HuH-7.5 (cell line): Measurements from ENCODE around the gene DCP2.

ENCODE experiments used
- DNase-seq: peaks from one replicate; pipeline ENCODE4 v3.0.0; 2011; ENCODE audit warnings: low spot score

The DCP2 gene

GRCh38 chr5:113047733-113048652, 71.4 kb downstream of the DCP2 start:
- no peak for DNase-seq

GRCh38 chr5:113048931-113049330, 72.3 kb downstream of the DCP2 start:
- DNase-seq = no peak

GRCh38 chr5:113050721-113051382, 74.3 kb downstream of the DCP2 start:
- DNase-seq = no peak

DNA sequence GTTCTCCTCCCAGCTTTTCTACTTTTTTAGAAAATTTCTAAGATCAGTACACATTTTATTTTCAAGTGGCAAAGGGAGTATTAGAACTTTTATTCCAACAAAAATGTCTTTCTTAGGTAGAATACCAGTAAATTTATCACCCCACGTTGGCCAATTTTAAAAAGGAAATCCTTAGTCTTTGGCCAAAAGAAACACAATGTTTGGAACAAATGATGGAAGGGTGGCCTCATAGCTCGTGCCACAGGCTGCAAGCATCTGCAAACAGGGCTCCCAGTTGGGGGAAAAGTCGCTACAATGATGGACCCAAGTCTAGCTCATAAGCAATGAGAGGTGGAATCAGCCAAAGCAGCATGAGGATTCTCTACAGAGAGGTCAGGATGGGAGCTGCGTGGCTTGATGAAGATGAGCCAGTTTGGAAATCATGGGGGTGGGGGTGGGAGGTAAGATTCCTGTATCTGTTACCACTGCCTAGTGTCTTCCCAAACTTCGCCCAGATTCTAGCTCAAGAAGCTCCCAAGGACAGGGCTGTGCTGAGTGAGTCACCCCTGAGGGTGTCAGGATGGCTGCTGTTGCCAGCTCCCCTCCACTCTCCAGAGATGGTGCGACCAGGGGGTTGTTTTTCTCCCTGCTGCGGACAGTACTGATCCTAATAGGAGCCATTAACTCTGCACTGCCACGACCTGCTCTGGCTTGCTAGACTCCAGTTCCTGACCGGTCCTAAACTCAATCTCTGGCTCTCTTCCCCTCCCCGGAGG, 75.6 kb downstream of the DCP2 start:
- no peak for DNase-seq

DNA sequence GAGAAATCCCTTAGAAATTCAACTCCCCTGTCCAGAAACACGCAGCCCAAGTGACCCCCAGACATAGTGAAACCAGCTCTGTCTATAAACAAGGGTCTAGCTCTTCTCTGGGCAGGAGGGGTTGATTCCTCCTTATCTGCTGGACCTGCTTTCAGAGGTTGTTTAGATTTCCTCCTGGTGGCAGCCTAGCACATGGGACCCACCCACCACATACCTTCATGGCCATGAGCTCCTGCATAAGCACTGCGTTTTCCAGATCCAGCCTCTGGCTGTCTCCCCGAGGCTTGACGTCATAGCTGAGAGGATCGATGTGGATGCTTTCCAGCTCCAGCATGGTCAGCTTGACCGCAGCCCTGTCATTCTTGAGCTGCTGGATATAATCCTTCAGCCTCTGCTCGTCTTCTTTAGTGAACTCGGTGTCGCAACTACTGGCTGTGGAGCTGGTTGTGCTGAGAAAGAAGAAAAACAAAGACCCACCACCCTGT, 77.0 kb downstream of the DCP2 start:
- no peak for DNase-seq

DNA sequence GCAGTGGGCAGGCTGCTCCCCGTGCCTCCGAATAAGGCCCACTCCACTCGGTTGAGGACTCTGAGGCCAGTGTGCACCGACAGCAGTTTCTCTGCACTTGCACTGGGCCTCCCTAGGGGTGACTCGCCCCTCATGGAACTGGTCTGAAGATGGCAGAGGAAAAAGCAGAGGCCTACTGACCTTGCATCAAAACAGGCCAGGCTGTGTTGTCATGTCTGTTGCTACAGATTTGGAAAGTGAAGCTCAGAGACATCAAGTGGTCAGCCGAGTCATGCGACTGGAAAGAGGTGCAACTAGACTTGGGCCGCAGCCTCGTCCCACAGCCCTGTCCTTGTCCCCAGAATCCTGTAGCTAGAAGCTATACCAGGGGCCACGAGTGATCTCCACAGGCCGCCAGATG, 78.3 kb downstream of the DCP2 start:
- no peak for DNase-seq

DNA sequence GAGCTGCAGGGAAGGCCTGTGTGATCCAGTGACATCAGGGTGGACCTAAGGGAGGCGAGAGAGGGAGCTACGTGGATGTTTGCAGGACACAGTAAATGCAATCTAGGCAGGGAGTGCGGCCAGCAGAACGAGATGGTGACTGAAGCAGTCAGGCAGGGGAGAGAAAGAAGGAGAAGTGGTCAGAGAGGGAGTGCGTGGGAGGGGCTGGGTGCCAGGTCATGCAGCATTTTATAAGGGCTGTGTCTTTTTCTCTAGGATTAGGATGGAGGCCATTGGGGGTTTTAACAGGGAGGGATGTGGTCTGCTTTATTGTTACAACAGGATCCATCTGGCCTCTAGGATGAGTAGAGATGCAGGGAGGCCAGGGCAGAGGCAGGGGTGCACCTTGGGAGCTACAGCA, 80.4 kb downstream of the DCP2 start:
- DNase-seq = no peak

DNA sequence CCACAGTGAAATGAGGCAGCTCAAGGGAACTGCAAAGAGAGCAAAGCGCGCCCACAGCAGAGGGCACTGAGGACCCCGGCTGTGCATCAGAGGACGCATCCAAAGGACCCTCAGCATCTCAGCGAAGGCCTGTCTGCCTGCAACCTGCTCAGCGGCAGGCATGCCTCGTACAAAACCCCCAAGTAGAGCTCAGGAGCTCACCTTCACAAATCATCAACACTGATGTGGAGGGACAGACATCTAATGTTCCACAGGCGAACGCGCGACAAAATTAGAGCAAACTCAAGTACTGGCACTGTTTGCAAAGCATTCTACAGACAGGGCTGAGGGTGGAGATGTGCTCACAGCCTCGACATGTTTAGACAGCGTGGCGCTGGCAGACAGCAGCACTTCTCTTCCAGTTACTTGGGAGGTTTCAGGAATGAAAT, 81.0 kb downstream of the DCP2 start:
- DNase-seq = no peak

DNA sequence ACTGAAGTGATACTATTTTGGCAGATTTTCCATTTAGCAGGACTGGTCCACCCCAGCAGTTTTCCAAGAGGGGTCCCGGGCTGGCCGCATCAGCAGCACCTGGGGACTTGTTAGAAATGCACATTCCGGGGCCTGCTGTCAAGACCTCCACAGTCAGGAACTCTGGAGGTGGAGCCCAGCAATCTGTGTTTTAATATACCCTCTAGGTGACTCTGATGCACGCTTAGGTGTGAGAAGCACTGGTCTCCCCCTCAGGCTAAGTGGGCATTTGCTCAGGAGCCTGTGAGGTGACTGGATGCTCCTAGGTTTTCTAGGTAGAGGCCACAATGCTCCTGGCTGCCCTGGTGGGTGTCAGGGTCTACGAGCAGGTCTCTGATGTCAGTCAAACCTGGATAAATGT, 81.7 kb downstream of the DCP2 start:
- no peak for DNase-seq

DNA sequence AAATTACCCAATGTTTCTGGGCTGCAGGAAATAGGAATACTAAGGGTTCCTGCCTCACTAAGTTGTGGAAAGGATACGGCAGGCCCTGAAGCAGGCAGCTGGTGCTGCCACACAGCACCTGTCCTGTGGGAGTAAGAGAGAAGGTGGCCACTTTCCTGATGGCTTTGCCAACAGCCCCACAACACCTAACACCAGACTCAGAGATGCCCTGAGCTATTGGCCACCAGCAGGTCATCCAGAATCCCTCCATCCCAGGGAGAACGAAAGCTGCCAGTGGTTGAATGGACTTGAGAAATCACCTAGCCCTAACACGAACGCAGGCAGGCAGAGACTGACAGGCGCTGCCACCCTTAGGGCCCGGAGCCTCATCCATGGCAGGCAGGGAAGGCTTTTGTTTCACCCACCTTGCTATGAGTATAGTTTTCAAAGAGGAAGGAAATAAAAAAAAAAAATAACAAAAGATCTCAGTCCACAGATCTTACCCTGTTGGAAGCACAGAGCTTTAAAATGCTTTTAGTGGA, 82.2 kb downstream of the DCP2 start:
- DNase-seq = no peak

GRCh38 chr5:113059232-113060040, 82.8 kb downstream of the DCP2 start:
- no peak for DNase-seq

GRCh38 chr5:113060408-113061025, 83.9 kb downstream of the DCP2 start:
- DNase-seq = no peak

- DNase-seq = no peak
These were observed 85.5 kb downstream of the DCP2 start for GRCh38 chr5:113061846-113062780.

DNA sequence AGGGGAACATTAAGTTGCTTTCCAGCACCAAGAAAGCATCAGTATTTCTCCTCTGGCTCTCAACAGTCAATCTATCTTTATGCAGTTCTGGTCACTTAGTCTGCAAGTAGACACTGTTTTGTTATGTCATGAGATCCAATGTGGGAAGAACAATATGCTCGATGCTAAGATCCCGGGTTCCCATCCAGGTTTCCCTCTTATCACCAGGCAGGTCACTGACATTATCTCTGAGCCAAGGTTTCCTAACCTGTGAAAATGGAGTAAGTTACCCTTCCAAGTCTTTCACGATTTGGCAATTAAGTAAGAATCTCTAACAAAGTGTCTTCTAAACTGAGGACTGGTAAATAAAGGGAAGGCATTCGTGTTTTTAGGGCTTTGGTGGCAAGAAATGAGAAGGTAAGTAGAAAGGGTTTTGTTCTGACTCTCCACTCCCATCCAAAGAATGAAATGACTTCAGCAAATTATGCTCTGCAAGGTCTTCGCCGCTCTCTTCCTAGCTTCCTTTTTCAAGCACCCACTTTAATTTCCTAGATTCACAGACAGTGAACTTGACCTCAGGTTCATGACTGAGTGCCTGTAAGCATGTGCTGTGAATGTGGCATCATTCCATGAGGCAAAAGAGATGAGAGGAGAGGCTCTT, 86.4 kb downstream of the DCP2 start:
- DNase-seq = no peak

- no peak for DNase-seq
These were observed 87.3 kb downstream of the DCP2 start for GRCh38 chr5:113063927-113064326.

DNA sequence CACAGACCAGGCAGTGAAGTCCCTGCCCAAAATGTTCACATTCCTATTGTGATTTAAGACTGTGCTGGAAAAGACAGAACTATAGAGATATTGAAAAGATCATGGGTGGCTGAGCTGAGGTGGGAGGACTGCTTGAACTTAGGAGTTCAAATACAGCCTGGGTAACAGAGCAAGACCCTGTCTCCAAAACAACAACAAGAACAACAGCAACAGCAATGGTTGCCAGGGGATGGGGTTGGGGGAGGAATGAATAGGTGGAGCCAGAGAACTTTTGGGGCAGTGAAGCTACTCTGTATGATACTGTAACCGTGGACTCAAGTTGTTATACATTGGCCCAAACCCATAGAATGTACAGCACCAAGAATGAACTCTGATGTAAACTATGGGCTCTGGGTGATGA, 88.2 kb downstream of the DCP2 start:
- no peak for DNase-seq

DNA sequence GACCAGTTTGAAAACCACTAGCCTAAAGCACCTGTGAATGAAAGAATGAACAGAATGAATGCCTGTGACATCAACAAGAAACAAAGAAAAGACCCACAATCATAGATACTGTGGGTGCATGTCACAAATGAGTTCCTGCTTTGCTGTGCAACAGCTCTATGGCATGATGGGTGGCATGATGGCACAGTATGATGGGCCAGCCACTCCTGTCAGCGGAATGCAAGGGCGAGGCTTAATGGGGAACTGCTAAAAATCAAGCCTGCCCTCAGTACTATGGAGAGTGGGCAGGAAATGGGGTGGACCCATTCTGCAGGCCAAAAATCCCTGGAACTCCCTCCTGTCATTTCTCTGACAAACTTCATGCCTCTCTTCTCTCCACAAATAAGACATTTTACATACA, 89.0 kb downstream of the DCP2 start:
- DNase-seq = no peak

DNA sequence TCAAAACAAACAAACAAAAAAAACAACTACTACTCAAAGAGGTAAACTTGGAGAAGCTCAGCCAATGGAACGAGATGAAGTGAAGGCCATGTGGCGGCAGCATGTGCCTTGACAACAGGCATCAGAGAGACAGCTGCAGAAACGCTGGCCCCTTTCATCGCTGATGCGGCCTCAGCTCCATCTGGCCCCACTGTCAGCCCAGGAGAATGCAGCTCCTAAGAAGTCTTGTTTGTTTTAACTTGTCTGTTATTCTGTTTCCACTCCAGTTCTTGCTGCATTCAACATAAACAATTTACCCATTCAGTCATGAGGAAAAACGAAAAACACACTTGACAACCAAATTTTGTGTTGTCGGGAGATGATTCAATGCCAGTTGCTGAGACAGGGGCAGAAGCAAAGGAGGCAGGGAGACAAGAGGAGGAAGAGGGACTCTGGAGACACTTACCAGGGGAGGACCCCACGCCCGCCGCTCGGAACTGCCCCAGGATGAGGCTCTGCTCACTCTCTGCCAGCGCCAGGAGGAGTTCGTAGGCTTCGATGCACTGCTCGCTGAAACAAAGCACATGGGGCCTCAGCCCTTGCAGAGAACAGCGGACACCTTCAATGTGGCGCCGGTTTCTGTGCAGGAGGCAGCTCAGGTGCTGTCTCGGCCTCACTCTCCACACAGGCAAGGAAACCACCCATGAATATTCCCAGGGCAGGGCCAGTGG, 91.2 kb downstream of the DCP2 start:
- no peak for DNase-seq

- no peak for DNase-seq
These were observed 92.0 kb downstream of the DCP2 start for GRCh38 chr5:113068559-113068958.
